GM18861 (cell line): ENCODE data around the gene ANKRD66.
"Not testable (repeated sequence)": the region's sequence is repeated elsewhere in the genome, so short reads cannot be mapped to it uniquely, and the experiment has no call there.

ENCODE experiments used
- ATAC-seq: cut with Tn5 transposase; IDR thresholded peaks from one replicate; pipeline ENCODE4 v1.9.1; 2021; ENCODE audit not compliant: unreplicated experiment

ANKRD66 gene

GRCh38 chr6:46746696-46747095 lies at the start of gene ANKRD66:
Gene ANKRD66, plus strand, starts transcription at chr6:46746933. Its CDS starts 5,016 bp downstream, at chr6:46751949.
- no peak for ATAC-seq

- no peak for ATAC-seq
Measured at GRCh38 chr6:46699970-46700369, 46.8 kb upstream of the ANKRD66 start.

- ATAC-seq: no peak
Measured at GRCh38 chr6:46704562-46704961, 42.2 kb upstream of the ANKRD66 start.

- no peak for ATAC-seq
Measured at GRCh38 chr6:46706464-46706863, 40.3 kb upstream of the ANKRD66 start.

- ATAC-seq: no peak
Measured at GRCh38 chr6:46711491-46711890, 35.2 kb upstream of the ANKRD66 start.

GRCh38 chr6:46715141-46715540 lies 31.6 kb upstream of the ANKRD66 start:
- ATAC-seq: no peak

- ATAC-seq: no peak
Measured at GRCh38 chr6:46719099-46719498, 27.6 kb upstream of the ANKRD66 start.

- ATAC-seq: no peak
Measured at GRCh38 chr6:46720401-46720800, 26.3 kb upstream of the ANKRD66 start.

GRCh38 chr6:46729787-46730326 lies 16.9 kb upstream of the ANKRD66 start:
- ATAC-seq: no peak

GRCh38 chr6:46730921-46731461 lies 15.7 kb upstream of the ANKRD66 start:
- no peak for ATAC-seq

- ATAC-seq: no peak
Measured at GRCh38 chr6:46733341-46733801, 13.4 kb upstream of the ANKRD66 start.

- no peak for ATAC-seq
Measured at GRCh38 chr6:46734867-46735719, 11.6 kb upstream of the ANKRD66 start, which contains the start of gene PLA2G7. Gene PLA2G7, minus strand, starts transcription at chr6:46735375. Its CDS starts 12,484 bp downstream, at chr6:46722891.

- ATAC-seq: no peak
Measured at GRCh38 chr6:46735720-46736031, 11.1 kb upstream of the ANKRD66 start.

- ATAC-seq: no peak
Measured at GRCh38 chr6:46736906-46737305, 9.8 kb upstream of the ANKRD66 start.

- no peak for ATAC-seq
Measured at GRCh38 chr6:46741482-46741881, 5.3 kb upstream of the ANKRD66 start.

GRCh38 chr6:46741910-46742309 lies 4.8 kb upstream of the ANKRD66 start:
- ATAC-seq: no peak

GRCh38 chr6:46743425-46744158 lies 3.1 kb upstream of the ANKRD66 start:
- ATAC-seq: no peak

- not testable (repeated sequence) for ATAC-seq
Measured at GRCh38 chr6:46744159-46744725, 2.5 kb upstream of the ANKRD66 start.

- no peak for ATAC-seq
Measured at GRCh38 chr6:46745973-46746372, 760 bp upstream of the ANKRD66 start.

GRCh38 chr6:46748940-46749503 lies 2.3 kb downstream of the ANKRD66 start:
- no peak for ATAC-seq

- no peak for ATAC-seq
Measured at GRCh38 chr6:46749731-46750130, 3.0 kb downstream of the ANKRD66 start.
